Measurements from ENCODE around the gene ZFAND3.

ZFAND3 gene

DNA sequence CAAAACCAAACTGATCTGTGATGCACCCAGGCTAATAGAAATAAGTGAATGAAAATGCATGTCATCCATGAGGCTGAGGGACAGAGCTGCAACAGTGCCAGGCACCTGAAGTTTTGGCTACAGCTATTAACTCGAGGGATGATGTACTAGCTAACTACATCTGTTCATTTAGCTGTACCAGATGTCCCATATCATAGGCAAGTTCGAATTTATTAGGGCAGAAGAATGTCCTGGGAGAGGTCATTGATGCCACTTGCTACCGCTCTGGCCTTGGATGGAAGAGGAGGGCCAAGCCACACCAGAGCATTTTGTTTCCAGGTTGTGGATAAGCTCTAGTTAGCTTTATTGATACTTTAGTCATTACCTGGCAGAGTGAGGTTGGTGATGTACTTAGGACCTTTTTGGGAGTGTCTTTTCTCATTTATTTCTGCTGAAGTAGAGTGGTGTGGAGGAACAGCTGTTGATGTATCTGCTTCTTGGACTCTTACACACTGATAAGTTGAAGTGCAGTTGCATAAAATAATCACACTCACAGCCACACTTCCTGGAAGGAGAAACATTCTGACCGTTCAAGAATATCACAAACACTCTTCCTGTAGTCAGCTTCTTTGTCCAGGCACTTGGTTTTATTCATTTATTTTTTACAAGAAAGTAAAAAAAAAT, 8.2 kb downstream of the ZFAND3 start:
- no peak for DNase-seq (ENCODE audit: low read depth in 2 of 3, low spot score in 2 of 3)

GRCh38 chr6:37830225-37830624, 10.7 kb downstream of the ZFAND3 start:
- DNase-seq (ENCODE audit: low read depth in 2 of 3, low spot score in 2 of 3): no peak

DNA sequence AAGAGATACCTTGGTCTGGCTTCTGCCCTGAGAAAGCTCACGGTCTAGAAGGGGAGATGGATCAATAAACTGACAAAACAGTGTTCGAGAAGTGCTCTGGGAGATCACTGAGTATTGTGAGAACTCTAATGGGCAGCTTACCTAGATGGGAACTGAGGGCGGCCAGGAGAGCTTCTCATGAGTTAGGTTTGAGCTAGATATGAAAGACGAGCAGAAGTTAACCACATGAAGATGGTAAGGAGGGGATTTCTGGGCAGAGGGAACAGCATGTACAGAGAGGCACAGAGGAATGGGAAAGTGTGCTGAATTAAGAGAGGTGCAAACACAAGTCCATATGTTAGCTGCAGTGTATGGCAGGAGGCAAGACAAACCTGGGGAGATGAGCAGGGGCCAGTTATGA, 11.9 kb downstream of the ZFAND3 start:
- DNase-seq (ENCODE audit: low read depth in 2 of 3, low spot score in 2 of 3): no peak

DNA sequence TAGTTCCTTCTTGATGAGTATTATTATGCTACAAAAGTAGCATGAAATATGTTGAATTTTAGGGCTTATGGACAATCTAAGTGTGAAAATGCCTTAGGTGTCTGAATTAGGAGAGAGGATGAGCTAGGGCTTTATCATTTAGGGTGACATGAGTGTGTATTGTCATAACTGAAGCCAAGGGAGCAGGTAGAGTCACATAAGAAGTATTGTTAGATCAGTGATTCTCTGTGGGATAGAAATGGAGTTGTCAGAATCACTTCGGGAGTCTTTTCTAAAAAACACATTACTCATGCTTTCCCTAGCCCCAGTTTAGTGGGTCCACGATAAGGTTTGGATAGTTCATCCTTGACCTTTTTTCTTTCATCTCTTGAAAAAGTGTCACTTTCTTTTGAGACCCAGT, 16.4 kb downstream of the ZFAND3 start:
- DNase-seq (ENCODE audit: low read depth in 2 of 3, low spot score in 2 of 3): no peak

DNA sequence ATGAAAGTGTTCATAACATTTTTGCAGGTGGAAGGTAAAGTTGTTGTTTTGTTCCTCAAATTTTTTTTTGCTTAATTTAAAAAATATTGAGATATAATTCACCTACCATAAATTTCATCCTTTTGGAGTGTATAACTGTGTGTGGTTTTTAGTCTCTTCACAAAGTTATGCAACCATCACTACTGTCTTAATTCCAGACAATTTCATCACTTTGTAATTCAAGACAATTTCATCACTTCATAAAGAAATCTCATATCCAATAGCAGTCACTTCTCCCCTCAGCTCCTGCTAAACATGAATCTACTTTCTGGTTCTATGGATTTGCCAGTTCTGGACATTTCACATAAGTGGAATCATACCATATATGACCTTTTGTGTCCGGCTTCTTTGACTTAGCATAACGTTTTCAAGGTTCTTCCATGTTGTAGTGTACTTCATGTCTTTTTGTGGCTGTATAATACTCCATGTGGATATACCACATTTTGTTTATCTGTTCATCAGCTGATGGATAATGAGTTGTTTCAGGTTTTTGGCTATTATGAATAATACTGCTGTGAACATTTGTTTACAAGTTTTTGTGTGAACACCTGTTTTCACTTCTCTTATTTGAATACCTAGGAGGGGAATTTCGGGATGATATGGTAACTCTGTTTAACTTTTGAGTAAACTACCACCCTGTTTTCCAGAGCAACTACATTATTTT, 18.8 kb downstream of the ZFAND3 start:
- no peak for DNase-seq (ENCODE audit: low read depth in 2 of 3, low spot score in 2 of 3)

DNA sequence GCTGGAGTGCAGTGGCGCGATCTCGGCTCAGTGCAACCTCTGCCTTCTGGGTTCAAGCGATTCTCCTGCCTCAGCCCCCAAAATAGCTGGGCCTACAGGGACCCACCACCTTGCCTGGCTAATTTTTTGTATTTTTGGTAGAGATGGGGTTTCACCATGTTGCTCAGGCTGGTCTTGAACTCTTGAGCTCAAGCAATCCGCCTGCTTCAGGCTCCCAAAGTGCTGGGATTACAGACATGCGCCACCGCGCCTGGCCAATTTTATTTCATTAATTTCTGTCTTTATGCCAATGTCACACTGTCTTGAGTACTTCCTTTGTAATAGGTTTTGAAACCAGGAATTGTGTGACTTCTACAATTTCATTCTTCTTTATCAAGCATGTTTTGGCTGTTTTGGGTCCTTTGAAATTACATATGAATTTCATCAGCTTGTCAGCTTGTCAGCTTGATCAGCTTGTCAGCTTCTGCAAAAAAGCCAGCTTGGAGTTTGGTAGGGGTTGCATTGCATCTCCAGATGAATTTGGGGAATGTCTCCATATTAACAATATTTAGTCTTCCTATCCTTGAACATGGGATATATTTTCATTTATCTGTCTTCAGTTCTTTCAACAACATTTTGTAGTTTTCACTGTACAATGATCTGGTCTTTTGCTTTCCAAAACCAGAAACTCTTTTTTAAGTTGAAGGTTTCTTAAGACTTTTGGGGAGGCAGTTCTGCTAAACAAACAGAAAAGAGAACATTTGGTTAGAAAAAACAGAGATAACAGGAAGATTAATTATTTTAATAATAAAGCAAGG, 20.8 kb downstream of the ZFAND3 start:
- DNase-seq (ENCODE audit: low read depth in 2 of 3, low spot score in 2 of 3): no peak

GRCh38 chr6:37840940-37841300, 21.4 kb downstream of the ZFAND3 start:
- DNase-seq (ENCODE audit: low read depth in 2 of 3, low spot score in 2 of 3): no peak

DNA sequence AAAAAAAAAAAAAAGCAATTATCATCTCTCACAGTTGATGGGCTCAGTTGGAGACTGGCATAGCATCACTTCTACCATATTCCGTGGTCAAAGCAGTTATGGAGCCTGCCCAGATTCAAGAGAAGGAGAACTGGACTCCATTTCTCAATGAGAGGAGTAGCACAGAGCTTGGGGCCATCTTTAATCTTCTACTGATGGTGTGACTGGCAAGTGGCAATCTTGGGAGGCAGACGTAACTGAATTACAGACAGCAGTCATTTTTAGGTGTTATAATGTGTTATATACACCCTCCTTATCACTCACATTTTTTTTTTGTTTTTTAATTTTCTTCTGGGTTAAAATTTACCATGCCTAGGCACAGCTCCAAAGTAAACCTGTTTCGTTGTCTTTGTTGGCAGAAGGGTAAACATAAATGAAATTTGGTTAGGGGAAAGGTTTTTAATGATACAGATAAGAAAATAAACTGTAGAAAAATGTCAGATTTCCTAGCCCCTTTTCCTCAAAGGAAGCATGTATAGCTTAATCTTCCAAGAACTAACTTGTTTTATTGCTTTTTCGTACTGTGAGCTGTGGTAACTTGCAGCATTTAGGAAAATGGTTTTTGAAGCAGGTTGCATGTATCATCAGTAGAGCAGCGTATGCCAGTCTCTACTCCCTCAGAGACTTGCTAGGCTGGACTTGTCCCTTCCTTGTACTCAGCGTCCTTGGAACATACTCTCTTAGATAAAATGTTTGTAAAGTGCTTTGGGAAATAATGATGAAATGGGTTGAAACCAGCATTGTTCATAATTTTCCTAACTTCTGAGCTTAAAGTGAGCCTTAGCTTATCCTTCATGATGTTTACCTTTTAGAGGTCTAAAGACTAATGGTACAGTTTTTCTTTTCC, 25.7 kb downstream of the ZFAND3 start:
- DNase-seq (ENCODE audit: low read depth in 2 of 3, low spot score in 2 of 3): no peak

- DNase-seq (ENCODE audit: low read depth in 2 of 3, low spot score in 2 of 3): no peak
Measured at GRCh38 chr6:37845930-37846329, 26.4 kb downstream of the ZFAND3 start.

DNA sequence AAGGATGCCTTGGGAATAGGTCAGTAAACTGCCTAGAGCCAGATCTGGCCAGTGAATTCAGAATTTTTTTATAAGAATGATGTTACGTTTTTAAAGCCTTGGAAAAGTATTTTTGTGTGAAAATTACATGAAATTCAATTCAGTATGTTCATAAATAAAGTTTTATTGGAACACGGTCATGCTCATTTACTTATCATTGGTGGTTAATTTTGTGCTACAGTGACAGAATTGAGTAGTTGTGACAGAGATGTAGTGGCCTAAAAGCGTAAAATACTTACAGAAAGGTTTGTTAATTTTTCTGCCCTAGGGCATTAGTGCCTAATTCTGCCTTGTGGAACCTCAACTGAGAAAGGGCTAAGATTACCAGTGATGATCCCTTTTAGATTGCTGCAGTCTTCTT, 28.2 kb downstream of the ZFAND3 start:
- DNase-seq (ENCODE audit: low read depth in 2 of 3, low spot score in 2 of 3): no peak

DNA sequence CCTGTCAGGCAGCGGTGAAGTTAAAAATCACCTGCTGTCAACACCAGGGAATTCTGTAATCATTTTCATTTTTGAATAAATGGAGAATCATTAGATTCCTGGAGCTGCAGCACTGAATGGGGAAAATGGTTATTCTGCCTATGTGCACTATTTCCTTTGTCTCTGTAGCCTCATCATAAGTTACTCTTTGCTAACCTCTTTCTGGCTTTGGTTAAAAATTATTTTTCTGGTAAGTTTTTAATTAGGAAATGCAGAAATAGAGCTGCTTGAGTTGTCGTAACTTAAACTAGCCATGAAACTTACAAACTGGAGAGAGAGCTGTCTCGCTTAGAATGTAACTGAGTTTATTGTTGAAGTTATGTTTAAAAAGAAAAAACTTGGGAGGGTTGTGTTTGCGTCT, 28.8 kb downstream of the ZFAND3 start:
- no peak for DNase-seq (ENCODE audit: low read depth in 2 of 3, low spot score in 2 of 3)

DNA sequence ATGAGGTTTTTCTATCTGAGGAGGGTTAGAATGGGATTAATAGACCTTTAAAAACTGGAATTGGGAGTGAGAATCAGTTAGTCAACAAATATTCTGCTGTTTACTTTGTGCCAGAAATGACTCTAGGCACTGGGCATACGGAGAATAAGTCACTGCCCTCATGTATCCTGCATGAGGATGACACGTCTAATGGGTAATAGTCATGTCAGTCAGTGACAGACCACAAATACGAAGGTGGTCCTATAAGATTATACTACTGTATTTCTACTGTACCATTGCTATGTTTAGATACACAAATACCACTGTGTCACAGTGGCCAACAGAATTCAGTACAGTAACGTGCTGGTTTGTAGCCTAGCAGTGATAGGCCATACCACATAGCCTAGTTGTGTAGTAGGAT, 30.7 kb downstream of the ZFAND3 start:
- no peak for DNase-seq (ENCODE audit: low read depth in 2 of 3, low spot score in 2 of 3)

DNA sequence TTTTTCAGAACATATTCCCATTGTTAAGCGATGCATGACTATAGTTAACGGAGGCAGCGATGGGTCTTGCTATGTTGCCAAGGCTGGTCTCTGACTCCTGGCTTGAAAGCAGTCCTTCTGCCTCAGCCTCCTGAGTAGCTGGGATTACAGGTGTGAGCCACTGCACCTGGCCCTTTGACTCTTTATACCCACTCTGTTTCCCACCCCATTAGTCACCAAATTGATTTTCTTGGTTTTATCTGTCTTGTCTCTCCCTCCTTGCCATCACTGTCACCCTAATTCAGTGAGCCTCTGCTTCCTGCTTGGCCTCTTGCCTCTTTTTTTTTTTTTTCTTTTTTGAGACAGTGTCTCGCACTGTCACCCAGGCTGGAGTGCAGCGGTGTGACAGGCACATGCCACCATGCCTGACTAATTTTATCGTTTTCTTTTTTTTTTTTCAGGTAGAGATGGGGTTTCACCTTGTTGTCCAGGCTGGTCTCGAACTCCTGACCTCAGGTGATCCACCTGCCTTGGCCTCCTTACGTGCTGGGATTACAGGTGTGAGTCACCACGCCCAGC, 31.3 kb downstream of the ZFAND3 start:
- no peak for DNase-seq (ENCODE audit: low read depth in 2 of 3, low spot score in 2 of 3)

GRCh38 chr6:37851997-37852524, 32.5 kb downstream of the ZFAND3 start:
- no peak for DNase-seq (ENCODE audit: low read depth in 2 of 3, low spot score in 2 of 3)

DNA sequence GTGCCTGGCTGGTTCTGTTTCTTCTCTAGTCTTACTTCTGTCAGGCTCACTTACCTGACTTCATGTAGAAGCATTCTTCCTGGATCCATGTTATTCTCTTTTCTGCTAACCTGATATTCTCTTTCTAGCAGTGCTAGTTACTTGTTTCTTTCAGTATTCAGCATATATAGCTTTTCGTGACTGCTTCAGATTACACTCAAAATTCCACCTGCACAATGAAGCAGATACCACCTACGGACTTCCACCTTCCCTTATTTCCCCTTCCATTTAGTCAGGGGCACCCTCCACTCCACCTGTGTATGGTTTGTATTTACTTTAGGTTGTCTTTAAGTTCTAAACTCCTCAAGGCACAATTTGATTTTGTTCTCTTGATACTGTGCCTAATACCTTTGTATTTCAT, 36.8 kb downstream of the ZFAND3 start:
- no peak for DNase-seq (ENCODE audit: low read depth in 2 of 3, low spot score in 2 of 3)

GRCh38 chr6:37858363-37858762, 38.8 kb downstream of the ZFAND3 start:
- no peak for DNase-seq (ENCODE audit: low read depth in 2 of 3, low spot score in 2 of 3)

- no peak for DNase-seq (ENCODE audit: low read depth in 2 of 3, low spot score in 2 of 3)
Measured at GRCh38 chr6:37860226-37860839, 40.8 kb downstream of the ZFAND3 start.

- no peak for DNase-seq (ENCODE audit: low read depth in 2 of 3, low spot score in 2 of 3)
Measured at GRCh38 chr6:37861452-37861851, 41.9 kb downstream of the ZFAND3 start.

- DNase-seq (ENCODE audit: low read depth in 2 of 3, low spot score in 2 of 3): no peak
Measured at GRCh38 chr6:37862430-37862829, 42.9 kb downstream of the ZFAND3 start.

GRCh38 chr6:37862992-37863391, 43.5 kb downstream of the ZFAND3 start:
- no peak for DNase-seq (ENCODE audit: low read depth in 2 of 3, low spot score in 2 of 3)
